Neural progenitor cell (in vitro differentiated cells): ENCODE data around the gene CHD9NB.

Experiments used
- EZH2 ChIP-seq: fragments of 200-600 bp; sonication (generic); IDR thresholded peaks from 2 replicates; pipeline ENCODE4 v1.6.1; 2017; ENCODE audit warnings: antibody characterized with exemption, mild to moderate bottlenecking, moderate library complexity
- EZH2phosphoT487 ChIP-seq: fragments of 200-600 bp; sonication (generic); IDR thresholded peaks from 2 replicates; pipeline ENCODE4 v1.6.1; 2017; ENCODE audit warnings: antibody characterized with exemption
- TF ChIP-seq, protein P1 (sequence below): fragments of 200-600 bp; sonication (generic); IDR thresholded peaks from 2 replicates; pipeline ENCODE4 v1.5.1; 2017; ENCODE audit warnings: antibody characterized with exemption, mild to moderate bottlenecking

DNA sequence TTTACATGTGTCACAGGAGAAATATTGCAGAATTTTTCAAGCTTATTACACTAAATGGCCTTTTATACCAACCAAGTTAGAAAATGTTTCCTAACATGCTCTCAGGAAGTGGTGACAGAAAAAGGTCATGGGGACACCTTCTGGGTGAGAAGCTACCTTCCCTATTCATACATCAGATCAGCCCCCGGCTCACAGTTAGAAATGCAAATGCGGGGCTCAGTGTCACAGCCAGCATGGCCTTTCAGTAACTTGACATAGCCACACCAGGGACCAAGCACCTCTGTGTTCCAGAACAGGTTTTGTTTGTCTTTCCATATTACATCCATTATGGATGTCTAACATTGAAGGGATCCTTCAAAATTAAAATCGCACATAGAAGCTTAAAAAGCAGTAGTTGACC, 59.5 kb downstream of the CHD9NB start:
- TF ChIP-seq, protein P1, sequence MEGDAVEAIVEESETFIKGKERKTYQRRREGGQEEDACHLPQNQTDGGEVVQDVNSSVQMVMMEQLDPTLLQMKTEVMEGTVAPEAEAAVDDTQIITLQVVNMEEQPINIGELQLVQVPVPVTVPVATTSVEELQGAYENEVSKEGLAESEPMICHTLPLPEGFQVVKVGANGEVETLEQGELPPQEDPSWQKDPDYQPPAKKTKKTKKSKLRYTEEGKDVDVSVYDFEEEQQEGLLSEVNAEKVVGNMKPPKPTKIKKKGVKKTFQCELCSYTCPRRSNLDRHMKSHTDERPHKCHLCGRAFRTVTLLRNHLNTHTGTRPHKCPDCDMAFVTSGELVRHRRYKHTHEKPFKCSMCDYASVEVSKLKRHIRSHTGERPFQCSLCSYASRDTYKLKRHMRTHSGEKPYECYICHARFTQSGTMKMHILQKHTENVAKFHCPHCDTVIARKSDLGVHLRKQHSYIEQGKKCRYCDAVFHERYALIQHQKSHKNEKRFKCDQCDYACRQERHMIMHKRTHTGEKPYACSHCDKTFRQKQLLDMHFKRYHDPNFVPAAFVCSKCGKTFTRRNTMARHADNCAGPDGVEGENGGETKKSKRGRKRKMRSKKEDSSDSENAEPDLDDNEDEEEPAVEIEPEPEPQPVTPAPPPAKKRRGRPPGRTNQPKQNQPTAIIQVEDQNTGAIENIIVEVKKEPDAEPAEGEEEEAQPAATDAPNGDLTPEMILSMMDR = no peak
- TF ChIP-seq EZH2phosphoT487 (no peak), EZH2 (no peak)
